Measurements from ENCODE around the gene SUFU. TPM values are rescaled to one million over a fixed set of nuclear protein-coding genes. Genes with fewer than 3 reads are reported as not detected.

The SUFU gene
- total and polyA plus RNA-seq, 2 experiments from 2014 or later: 10.9 to 18.2 TPM

GRCh38 chr10:102519246-102519825, 15.6 kb downstream of the SUFU start:
- no peak for DNase-seq (ENCODE audit: low spot score)
- Histone ChIP-seq H2AFZ (no peak overlapping the region), H3K4me2 (no peak overlapping the region), H3K79me2 (peaks cover 76% of the 10 kb centered on the region), H3K36me3 (replicated peaks; ENCODE audit: insufficient read depth, low read depth) (no peaks in the 10 kb centered on the region), H3K9me3 (ENCODE audit: low read depth) (no peaks in the 10 kb centered on the region), H3K9me2 (replicated peaks; ENCODE audit: insufficient read depth) (no peaks in the 10 kb centered on the region), H3K27me3 (no peaks in the 10 kb centered on the region), H3K4me1 (ENCODE audit: insufficient read depth) (peaks cover 5% of the 10 kb centered on the region), H3K4me3 (no peak overlapping the region), H4K20me1 (ENCODE audit: insufficient read depth, poor library complexity, severe bottlenecking) (no peaks in the 10 kb centered on the region), H3K27ac (no peak overlapping the region)
- WGBS (ENCODE audit: low lambda C conversion rate, missing lambda C conversion rate): 97% methylated on average over 12 of the region's 12 CpGs
- TF ChIP-seq, protein P1, sequence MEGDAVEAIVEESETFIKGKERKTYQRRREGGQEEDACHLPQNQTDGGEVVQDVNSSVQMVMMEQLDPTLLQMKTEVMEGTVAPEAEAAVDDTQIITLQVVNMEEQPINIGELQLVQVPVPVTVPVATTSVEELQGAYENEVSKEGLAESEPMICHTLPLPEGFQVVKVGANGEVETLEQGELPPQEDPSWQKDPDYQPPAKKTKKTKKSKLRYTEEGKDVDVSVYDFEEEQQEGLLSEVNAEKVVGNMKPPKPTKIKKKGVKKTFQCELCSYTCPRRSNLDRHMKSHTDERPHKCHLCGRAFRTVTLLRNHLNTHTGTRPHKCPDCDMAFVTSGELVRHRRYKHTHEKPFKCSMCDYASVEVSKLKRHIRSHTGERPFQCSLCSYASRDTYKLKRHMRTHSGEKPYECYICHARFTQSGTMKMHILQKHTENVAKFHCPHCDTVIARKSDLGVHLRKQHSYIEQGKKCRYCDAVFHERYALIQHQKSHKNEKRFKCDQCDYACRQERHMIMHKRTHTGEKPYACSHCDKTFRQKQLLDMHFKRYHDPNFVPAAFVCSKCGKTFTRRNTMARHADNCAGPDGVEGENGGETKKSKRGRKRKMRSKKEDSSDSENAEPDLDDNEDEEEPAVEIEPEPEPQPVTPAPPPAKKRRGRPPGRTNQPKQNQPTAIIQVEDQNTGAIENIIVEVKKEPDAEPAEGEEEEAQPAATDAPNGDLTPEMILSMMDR (IDR thresholded peaks at IDR 0.05; ENCODE audit: poor library complexity): no peak
- TF ChIP-seq EZH2phosphoT487 (IDR thresholded peaks at IDR 0.05; ENCODE audit: low read depth, severe bottlenecking, unreplicated experiment) (no peak), EZH2 (IDR thresholded peaks at IDR 0.05; ENCODE audit: borderline replicate concordance) (no peak)

- 82% methylated on average over 1 of the region's 1 CpG for WGBS (ENCODE audit: low lambda C conversion rate, missing lambda C conversion rate)
- no peaks in the 10 kb centered on the region for H3K36me3 ChIP-seq (replicated peaks; ENCODE audit: insufficient read depth, low read depth)
- H3K79me2 ChIP-seq: peaks cover 74% of the 10 kb centered on the region
- no peak overlapping the region for H2AFZ ChIP-seq
- H3K27ac ChIP-seq: no peak overlapping the region
- no peak overlapping the region for H3K4me3 ChIP-seq
- DNase-seq (ENCODE audit: low spot score): no peak
- TF ChIP-seq, protein P1 (IDR thresholded peaks at IDR 0.05; ENCODE audit: poor library complexity): no peak
- TF ChIP-seq EZH2phosphoT487 (IDR thresholded peaks at IDR 0.05; ENCODE audit: low read depth, severe bottlenecking, unreplicated experiment): no peak
- TF ChIP-seq EZH2 (IDR thresholded peaks at IDR 0.05; ENCODE audit: borderline replicate concordance): no peak
- no peaks in the 10 kb centered on the region for H3K9me2 ChIP-seq (replicated peaks; ENCODE audit: insufficient read depth)
- H3K9me3 ChIP-seq (ENCODE audit: low read depth): no peaks in the 10 kb centered on the region
- H4K20me1 ChIP-seq (ENCODE audit: insufficient read depth, poor library complexity, severe bottlenecking): no peaks in the 10 kb centered on the region
- no peaks in the 10 kb centered on the region for H3K27me3 ChIP-seq
- no peak overlapping the region for H3K4me2 ChIP-seq
- H3K4me1 ChIP-seq (ENCODE audit: insufficient read depth): no peaks in the 10 kb centered on the region
Observed at GRCh38 chr10:102522874-102523249, 19.1 kb downstream of the SUFU start.

- TF ChIP-seq EZH2 (IDR thresholded peaks at IDR 0.05; ENCODE audit: borderline replicate concordance) (no peak), EZH2phosphoT487 (IDR thresholded peaks at IDR 0.05; ENCODE audit: low read depth, severe bottlenecking, unreplicated experiment) (no peak)
- TF ChIP-seq, protein P1 (IDR thresholded peaks at IDR 0.05; ENCODE audit: poor library complexity): no peak
- Histone ChIP-seq H4K20me1 (ENCODE audit: insufficient read depth, poor library complexity, severe bottlenecking) (no peaks in the 10 kb centered on the region), H3K79me2 (peaks cover 71% of the 10 kb centered on the region), H3K4me3 (no peak overlapping the region), H2AFZ (no peak overlapping the region), H3K27ac (no peak overlapping the region), H3K4me2 (no peak overlapping the region), H3K4me1 (ENCODE audit: insufficient read depth) (no peaks in the 10 kb centered on the region), H3K9me3 (ENCODE audit: low read depth) (no peaks in the 10 kb centered on the region), H3K9me2 (replicated peaks; ENCODE audit: insufficient read depth) (no peaks in the 10 kb centered on the region), H3K36me3 (replicated peaks; ENCODE audit: insufficient read depth, low read depth) (no peaks in the 10 kb centered on the region), H3K27me3 (no peaks in the 10 kb centered on the region)
- 87% methylated on average over 7 of the region's 7 CpGs for WGBS (ENCODE audit: low lambda C conversion rate, missing lambda C conversion rate)
- no peak for DNase-seq (ENCODE audit: low spot score)
Observed at GRCh38 chr10:102523250-102524029, 19.7 kb downstream of the SUFU start.
